ENCODE results near the gene PARD3B.

PARD3B gene

GRCh38 chr2:204662956-204663355, 117.7 kb downstream of the PARD3B start:
- DNase-seq = no peak

DNA sequence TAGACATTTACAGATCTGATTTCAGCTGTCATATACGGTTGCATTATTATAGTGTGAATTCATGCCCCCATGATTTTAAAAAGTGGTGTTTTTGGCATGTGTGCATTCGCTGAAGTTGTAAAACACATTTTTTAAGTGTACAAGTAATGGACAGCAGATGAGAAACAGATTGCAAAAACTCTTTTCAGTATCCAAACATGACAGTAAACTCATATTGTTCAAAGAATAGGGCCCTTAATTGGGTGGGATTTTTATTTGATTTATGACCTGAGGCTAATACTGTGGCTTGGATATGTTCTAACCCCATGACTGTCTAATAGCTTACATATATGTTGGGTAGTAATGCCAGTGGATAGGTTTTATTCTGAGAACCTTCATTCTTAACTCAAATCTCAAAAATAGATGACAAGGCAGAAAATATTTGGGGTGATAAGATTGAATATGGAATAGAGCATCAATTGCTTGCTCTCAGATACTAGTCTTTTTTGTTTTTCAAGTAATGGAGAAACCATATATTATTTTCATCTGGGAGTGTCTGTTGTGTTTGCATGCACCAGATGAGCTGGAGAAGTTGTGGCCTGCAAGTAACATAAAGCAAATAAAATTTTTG, 118.6 kb downstream of the PARD3B start:
- no peak for DNase-seq

GRCh38 chr2:204664708-204665121, 119.4 kb downstream of the PARD3B start:
- DNase-seq = no peak

DNA sequence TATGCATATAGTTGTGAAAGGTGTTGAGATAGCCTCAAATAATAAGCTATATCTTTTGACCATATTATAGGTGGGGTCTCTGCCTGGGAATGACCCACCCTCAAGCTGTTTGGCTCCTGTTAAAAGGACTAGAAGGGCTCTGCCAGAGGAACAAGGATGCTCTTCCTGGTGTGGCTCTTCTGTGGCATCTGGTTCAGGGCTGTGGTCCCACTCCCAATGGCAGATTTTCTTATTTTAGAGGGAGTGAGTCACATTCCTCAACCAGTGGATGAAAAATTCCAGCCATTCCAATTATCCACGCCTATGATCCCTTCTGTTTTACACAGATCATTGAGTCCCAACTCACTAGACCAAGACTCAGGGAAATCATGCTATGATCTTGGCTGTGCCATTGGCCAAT, 119.9 kb downstream of the PARD3B start:
- no peak for DNase-seq

- DNase-seq = no peak
These were observed 120.5 kb downstream of the PARD3B start for GRCh38 chr2:204665771-204666170.

DNA sequence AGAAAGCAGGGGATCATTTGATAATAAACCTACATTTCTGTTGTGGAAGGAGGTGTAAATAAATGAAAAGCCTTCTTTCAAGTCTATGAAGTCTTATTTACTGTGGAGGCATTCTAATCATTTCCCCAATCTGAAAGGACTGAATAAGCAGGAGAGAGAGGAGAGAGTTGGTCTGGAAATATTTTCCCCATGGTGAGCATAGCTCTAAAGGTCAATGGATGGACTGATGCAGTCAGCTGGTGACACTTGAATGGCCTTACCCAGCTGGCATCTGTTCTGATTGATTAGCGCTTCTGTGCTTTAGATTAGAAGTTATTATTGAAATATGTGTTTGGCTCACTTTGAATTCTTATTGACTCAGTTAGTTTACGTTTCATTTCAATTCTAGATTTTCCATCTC, 122.7 kb downstream of the PARD3B start:
- no peak for DNase-seq

DNA sequence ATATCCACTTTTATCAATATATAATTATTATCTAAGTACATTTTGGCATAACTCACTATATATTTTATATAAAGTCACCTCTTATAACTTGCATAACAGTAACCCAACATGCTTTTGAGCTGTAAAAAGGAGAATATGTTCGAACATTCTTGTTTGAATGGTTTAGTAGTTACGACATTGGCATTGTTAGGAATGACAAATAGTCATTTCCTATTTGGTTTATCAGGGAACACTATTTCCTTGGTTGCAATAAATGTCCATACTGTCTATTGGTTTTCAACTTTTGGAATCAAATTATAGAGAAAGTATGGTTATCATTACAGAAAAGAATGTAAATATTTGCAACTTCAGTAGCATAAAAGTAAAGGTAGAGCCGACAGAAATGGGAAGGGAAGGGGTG, 124.1 kb downstream of the PARD3B start:
- DNase-seq = no peak

DNA sequence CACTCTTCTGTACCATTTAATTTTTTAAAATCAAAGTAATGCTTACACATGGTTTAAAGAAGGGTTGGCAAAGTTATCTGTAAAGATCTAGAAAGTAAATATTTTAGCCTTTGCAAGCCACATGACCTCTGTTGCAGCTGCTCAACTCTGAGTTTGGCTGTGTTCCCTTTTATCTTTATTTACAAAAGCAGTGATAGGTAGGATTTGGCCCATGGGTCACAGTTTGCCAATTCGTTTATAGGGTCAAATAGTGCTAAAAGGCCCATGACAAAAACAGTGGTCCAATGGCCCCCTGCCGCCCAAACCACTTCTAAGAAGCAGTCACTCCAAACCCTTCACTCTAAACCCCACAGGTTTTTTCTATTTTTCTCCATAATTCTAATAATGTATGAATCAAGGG, 124.8 kb downstream of the PARD3B start:
- DNase-seq = no peak

DNA sequence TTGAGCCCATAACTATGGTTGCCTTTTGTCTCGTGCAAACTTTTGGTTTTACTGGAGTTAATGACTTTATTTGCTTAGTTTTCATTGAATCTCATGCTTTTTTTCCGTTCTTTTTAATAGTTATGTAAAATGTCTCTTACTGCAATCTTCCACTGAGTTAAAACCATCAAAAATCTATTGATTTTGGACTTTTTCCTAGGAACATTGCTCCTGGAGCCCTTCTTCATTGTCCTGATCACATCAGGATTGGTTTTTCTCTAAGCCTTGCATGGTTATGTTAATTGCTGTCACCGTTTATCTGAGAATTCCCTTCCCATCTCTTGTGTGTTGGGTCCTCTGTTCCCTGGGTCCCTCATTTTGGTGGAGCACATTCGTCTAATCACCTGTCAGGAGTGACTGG, 125.5 kb downstream of the PARD3B start:
- no peak for DNase-seq

- DNase-seq = no peak
These were observed 127.5 kb downstream of the PARD3B start for GRCh38 chr2:204672772-204673171.

DNA sequence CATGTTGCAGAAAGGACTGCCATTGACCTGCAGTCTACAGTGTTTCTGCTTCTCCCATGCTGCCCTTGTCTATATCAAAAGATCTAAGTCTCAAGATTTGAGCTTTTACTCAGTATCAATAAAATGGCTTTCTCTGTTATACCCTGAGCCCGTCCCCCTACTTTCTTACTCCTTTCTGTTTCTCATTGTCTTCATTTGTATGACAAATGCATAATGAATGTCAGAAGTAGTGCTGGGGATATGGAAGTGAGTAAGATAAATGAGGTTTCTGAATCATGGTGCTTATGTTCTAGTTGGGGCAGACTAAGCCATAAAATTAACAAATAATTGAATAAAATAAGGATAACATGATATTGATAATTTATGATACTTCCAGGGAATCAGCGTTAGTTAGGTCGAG, 128.6 kb downstream of the PARD3B start:
- no peak for DNase-seq

DNA sequence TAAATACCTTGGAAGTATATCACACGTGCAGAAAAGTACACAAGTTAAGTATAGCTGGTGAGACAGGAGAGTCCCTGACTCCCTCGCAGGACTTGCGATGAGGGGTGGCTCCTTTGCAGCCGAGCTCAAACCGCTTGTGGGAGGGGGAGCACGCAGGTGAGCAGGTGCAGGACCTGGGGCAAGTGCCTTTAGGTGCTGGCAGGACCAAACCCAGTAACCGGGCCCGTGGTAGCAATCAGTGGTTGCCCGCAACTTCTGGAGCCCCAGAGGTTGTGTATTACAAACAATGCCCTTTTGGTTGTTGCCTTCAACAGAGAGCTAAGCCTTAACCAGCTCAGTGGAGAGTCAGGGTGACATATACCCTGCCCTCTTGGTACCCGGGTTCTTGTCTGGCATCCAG, 132.8 kb downstream of the PARD3B start:
- DNase-seq = no peak

DNA sequence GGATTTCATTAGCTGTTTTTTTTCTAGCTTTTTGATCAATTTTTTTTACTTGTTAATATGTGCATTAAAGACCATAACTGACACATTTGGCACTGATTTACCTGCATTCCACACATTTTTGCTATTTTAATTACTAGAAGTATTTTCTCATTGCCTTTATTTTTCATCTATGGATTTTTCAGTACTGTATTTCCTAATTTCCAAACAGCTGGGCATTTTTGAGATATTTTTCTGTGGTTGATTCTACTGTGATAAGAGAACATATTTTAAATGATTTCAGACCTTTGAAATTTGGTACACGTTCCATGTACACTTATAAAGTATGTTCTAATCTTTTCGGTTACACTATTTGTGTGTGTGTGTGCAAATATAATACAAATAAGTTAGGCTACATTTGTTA, 135.3 kb downstream of the PARD3B start:
- DNase-seq = no peak

- DNase-seq = no peak
These were observed 136.1 kb downstream of the PARD3B start for GRCh38 chr2:204681412-204681811.

DNA sequence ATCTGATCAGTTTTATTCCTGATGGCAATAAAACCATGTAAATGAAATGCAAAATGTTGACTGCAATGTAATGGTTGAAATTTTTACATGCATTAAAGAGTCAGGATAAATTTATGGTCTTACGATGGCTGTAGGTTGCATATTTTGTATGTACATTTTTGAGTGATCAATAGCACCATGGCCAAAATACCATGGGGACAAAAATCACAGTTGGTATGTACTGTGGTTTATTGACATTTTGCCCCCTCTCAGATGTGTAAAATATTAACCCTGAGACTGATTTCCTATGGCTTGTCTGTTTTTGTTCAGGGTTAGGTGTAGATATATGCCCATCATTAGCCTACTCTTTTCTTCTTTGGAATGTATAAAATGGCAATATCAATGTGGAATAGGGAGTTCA, 138.1 kb downstream of the PARD3B start:
- no peak for DNase-seq

DNA sequence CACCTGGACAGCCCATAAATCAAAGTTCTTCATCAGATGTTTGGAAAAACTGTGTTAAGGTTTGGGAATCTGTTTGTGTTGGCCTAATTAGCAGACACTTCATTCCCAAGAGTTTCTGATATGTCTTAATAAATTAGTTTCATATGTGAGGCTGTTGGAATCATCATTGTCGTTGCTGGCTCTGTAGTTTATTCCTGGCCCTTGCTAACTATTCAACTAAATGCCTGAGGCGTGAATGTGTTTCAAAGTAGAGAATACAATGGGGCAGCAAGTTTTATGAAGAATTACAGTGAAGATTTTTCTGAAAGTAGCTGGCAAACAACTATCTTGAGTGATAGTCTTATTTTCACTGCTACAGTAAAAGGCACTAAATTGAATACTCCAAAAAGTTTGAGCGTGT, 141.1 kb downstream of the PARD3B start:
- DNase-seq = no peak

DNA sequence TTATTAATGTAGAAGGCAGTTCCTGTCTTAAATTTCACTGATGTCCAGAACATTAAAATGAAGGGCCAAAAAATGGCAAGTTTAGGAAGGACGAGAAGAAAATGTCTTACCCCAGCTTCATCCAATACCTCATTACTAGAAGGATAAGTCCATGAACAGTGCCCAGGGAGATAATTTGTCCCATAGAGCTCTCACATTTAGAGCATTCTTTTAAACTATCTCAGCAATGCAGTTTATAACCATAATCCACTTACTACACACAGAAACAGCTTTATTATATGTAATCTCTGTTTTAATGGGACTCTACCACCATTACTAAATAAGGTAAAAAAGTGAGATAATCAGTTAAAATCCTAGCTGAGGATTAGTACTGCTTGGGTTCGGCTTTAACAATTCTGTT, 142.5 kb downstream of the PARD3B start:
- no peak for DNase-seq

- peak; percentile 55 for DNase-seq
These were observed 146.7 kb downstream of the PARD3B start for GRCh38 chr2:204691911-204692510.

GRCh38 chr2:204692790-204693189, 147.5 kb downstream of the PARD3B start:
- DNase-seq = no peak

- no peak for DNase-seq
These were observed 148.0 kb downstream of the PARD3B start for GRCh38 chr2:204693262-204693661.

- DNase-seq = no peak
These were observed 150.2 kb downstream of the PARD3B start for GRCh38 chr2:204695506-204695905.

DNA sequence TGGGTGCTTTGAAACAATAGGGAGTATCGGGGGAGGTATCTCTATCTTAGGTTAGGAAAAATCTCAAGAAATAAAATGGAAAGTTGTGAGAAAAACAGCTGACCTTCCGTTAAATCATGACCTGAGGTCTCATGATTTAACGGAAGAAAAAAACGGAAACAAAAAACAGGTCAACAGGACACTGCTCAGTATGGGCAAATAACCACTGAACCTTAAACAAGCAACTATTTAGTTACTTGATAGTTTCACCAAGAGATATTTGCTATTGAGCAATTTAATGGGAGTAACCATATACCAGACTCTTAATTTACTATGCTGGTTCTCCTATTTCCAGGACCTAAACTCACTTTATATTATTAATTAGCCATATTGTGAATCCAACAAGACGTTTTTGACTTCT, 150.8 kb downstream of the PARD3B start:
- DNase-seq = no peak

DNA sequence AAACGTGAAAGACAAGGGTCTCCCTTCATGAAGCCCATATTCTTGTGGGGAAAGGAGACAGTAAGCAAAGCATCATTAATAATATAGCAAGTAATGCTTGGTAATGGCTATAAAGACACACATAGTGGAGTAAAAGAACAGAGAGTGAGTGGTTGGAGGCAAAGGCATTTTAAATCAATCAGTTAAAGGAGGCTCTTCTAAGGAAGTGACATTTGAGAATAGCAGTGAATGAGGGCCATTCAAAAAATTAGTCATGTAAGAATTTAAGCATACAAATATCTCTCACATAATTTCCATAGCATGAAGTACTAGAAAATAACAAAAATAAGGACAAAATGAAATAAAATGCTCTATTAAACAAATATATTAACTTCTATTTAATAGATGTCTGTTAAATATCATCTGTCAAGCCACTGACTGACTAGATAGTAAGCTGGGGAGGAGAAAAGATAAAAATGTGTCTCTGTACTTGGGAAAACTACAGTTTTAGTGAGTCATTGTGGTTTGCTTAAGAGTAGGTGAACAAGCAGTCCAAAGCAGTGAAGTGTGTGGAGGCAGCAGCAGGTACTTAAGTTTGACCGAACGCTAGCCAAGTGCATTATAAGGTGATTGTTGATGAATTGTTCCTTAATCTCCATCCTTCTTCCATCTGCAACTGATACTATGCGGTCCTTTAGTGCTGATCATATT, 160.1 kb downstream of the PARD3B start:
- DNase-seq = no peak

DNA sequence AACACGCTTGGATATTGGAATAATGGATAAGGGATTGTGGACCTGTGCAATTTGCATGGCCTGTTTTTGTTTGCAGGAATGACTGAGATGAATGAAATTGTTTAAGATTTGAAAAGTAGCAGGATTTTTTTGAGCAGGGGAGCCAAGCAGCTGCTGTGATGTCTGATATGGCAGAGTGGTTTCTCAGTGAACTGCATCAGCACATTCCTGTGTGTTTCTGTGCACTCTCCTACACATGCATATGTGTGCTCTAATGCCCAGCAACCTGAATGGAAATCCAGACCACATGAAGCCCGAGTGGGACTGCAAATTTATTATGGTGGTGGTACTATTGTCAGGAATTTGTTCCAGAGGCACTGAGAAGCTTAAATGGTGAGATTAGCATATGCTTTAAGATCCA, 161.7 kb downstream of the PARD3B start:
- DNase-seq = no peak

DNA sequence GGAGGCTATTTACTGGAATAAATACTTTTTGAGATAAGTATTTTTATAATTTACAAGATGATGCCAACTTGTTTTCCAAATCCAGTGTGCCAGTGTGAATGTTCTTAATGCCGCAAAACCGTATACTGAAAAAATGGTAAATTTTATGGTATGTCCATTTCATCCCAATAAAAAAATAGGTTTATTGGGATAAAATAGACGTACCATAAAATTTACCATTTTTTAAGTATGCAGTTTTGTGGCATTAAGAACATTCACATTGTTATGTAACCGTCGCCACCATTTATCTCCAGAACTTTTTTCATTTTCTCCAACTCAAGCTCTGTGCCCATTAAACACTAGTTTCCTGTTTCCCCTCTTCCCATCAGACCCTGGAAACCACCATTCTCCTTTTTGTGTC, 167.9 kb downstream of the PARD3B start:
- DNase-seq = no peak

Data from NCI-H526 treated with DMSO at 0.1 percent for 48 hours (cell line).